H1 (cell line): ENCODE data around the gene PPP1R14C. TPM values are rescaled to one million over a fixed set of nuclear protein-coding genes. Genes with fewer than 3 reads are reported as not detected.

Experiments
- CTCF ChIA-PET: fragments of 300-600 bp; sonication (Branson Sonifier 250); formaldehyde crosslinking; loops from one replicate; lab custom pipeline; 2021; ENCODE audit not compliant: partially characterized antibody; lab: Charles Lee
- POLR2A ChIA-PET: fragments of 300-600 bp; sonication (Branson Sonifier 250); formaldehyde crosslinking; loops from one replicate; lab custom pipeline; 2021; ENCODE audit warnings: inconsistent platforms; ENCODE audit not compliant: partially characterized antibody; lab: Charles Lee
- DNase-seq, 2 experiments: peaks; one replicate each; pipeline versions ENCODE4 v3.0.0 to v3.0.0-alpha.2; 2010 to 2022; ENCODE audit warnings: low spot score in 2 of 2, low read depth in 1 of 2, mixed read lengths in 1 of 2
- FAIRE-seq: peaks from 2 replicates; lab custom pipeline; 2011; peaks lifted over from hg19 to GRCh38; lab: Jason Lieb, UNC
- H2AFZ ChIP-seq: 2 replicates; pipeline ENCODE4 v1.8.1; 2012; ENCODE audit warnings: low read length, inconsistent platforms
- H2AK5ac ChIP-seq: 2 replicates; pipeline ENCODE4 v1.6.1; 2013; ENCODE audit warnings: low read depth, low read length
- H2BK120ac ChIP-seq: replicated peaks from 2 replicates; pipeline ENCODE3; 2013; ENCODE audit warnings: low read depth, low read length, inconsistent platforms
- H2BK12ac ChIP-seq: 2 replicates; pipeline ENCODE4 v1.6.1; 2013; ENCODE audit warnings: low read depth, low read length
- H2BK15ac ChIP-seq: 2 replicates; pipeline ENCODE4 v1.6.1; 2013; ENCODE audit warnings: low read length
- H2BK20ac ChIP-seq: 2 replicates; pipeline ENCODE4 v1.6.1; 2013; ENCODE audit warnings: low read length
- H2BK5ac ChIP-seq: 2 replicates; pipeline ENCODE4 v1.6.1; 2013; ENCODE audit warnings: low read depth, low read length
- H3K14ac ChIP-seq: 2 replicates; pipeline ENCODE4 v1.6.1; 2013; ENCODE audit warnings: inconsistent platforms; ENCODE audit not compliant: insufficient read length
- H3K18ac ChIP-seq: 2 replicates; pipeline ENCODE4 v1.6.1; 2013; ENCODE audit warnings: low read length; ENCODE audit errors: extremely low read depth
- H3K23ac ChIP-seq: 2 replicates; pipeline ENCODE4 v1.6.1; 2013; ENCODE audit warnings: inconsistent platforms; ENCODE audit not compliant: insufficient read length
- H3K23me2 ChIP-seq: 2 replicates; pipeline ENCODE4 v1.6.1; 2013; ENCODE audit warnings: low read depth, low read length
- H3K27ac ChIP-seq: 2 replicates; pipeline ENCODE4 v1.6.1; 2011; ENCODE audit warnings: low read depth, low read length, inconsistent platforms
- H3K27me3 ChIP-seq, 4 experiments: replicated peaks in 1 of 4; 1 replicate in 1 of 4; 2 replicates in 3 of 4; pipeline versions ENCODE4 v1.6.1 to v1.8.1; 2011 to 2013; ENCODE audit warnings: low read length in 3 of 4, mild to moderate bottlenecking in 3 of 4, inconsistent platforms in 2 of 4, mixed read lengths in 2 of 4, moderate library complexity in 1 of 4; ENCODE audit not compliant: control insufficient read depth in 3 of 4, insufficient read depth in 3 of 4; ENCODE audit errors: extremely low read depth in 1 of 4
- H3K36me3 ChIP-seq, 4 experiments: 2 replicates each; pipeline versions ENCODE4 v1.6.1 to v1.8.1; 2011 to 2013; ENCODE audit warnings: mild to moderate bottlenecking in 4 of 4, low read length in 3 of 4, moderate library complexity in 2 of 4, control low read depth in 1 of 4, inconsistent platforms in 1 of 4; ENCODE audit not compliant: insufficient read depth in 4 of 4, control insufficient read depth in 2 of 4
- H3K4ac ChIP-seq: replicated peaks from 2 replicates; pipeline ENCODE3; 2013; ENCODE audit warnings: low read length, low read depth, mixed read lengths, inconsistent platforms; ENCODE audit not compliant: insufficient read length
- H3K4me1 ChIP-seq, 4 experiments: replicated peaks in 1 of 4; 1 replicate in 1 of 4; 2 replicates in 3 of 4; pipeline versions ENCODE4 v1.6.1 to v1.8.1; 2011 to 2013; ENCODE audit warnings: low read length in 3 of 4, inconsistent platforms in 2 of 4, mixed read lengths in 1 of 4; ENCODE audit not compliant: insufficient read depth in 4 of 4, control insufficient read depth in 3 of 4
- H3K4me2 ChIP-seq, 2 experiments: 2 replicates each; pipeline versions ENCODE4 v1.6.1 to v1.8.1; 2011 to 2013; ENCODE audit warnings: low read depth in 2 of 2, low read length in 2 of 2, control low read depth in 1 of 2, inconsistent platforms in 1 of 2, mild to moderate bottlenecking in 1 of 2; ENCODE audit not compliant: insufficient read depth in 1 of 2
- H3K4me3 ChIP-seq, 4 experiments: fragments of 200-600, 300-600 bp in 1 of 4; sonication (generic), shearing (Covaris generic), sonication (Bioruptor Twin) in 1 of 4; 2 replicates each; pipeline versions ENCODE4 v1.5.1 to v1.8.1; 2011 to 2016; ENCODE audit warnings: low read length in 4 of 4, low read depth in 3 of 4, control low read depth in 2 of 4, inconsistent platforms in 2 of 4, mild to moderate bottlenecking in 2 of 4, mixed read lengths in 1 of 4, moderate library complexity in 1 of 4; ENCODE audit not compliant: insufficient read depth in 2 of 4; ENCODE audit errors: extremely low read depth in 1 of 4
- H3K56ac ChIP-seq: replicated peaks from 2 replicates; pipeline ENCODE3; 2013; ENCODE audit warnings: low read depth, mild to moderate bottlenecking, mixed read lengths, low read length, inconsistent platforms; ENCODE audit not compliant: insufficient read length
- H3K79me1 ChIP-seq: 2 replicates; pipeline ENCODE4 v1.6.1; 2013; ENCODE audit warnings: low read depth, low read length, control low read depth
- H3K79me2 ChIP-seq, 2 experiments: 2 replicates each; pipeline versions ENCODE4 v1.6.1 to v1.8.1; 2012 to 2013; ENCODE audit warnings: low read length in 2 of 2, mild to moderate bottlenecking in 2 of 2, inconsistent platforms in 1 of 2; ENCODE audit not compliant: insufficient read depth in 2 of 2, control insufficient read depth in 1 of 2
- H3K9ac ChIP-seq, 4 experiments: replicated peaks in 1 of 4; 1 replicate in 1 of 4; 2 replicates in 3 of 4; pipeline versions ENCODE4 v1.6.1 to v1.8.1; 2011 to 2013; ENCODE audit warnings: low read depth in 3 of 4, low read length in 3 of 4, control low read depth in 2 of 4, mild to moderate bottlenecking in 2 of 4, moderate library complexity in 2 of 4, inconsistent platforms in 1 of 4; ENCODE audit errors: extremely low read depth in 1 of 4
- H3K9me3 ChIP-seq, 2 experiments: 2 replicates each; pipeline versions ENCODE4 v1.6.1 to v1.8.1; 2012 to 2013; ENCODE audit warnings: mild to moderate bottlenecking in 2 of 2, moderate library complexity in 2 of 2, control low read depth in 1 of 2, inconsistent platforms in 1 of 2, low read depth in 1 of 2, low read length in 1 of 2, mixed read lengths in 1 of 2; ENCODE audit not compliant: insufficient read depth in 2 of 2
- H4K20me1 ChIP-seq, 2 experiments: replicated peaks in 1 of 2; 2 replicates each; pipeline versions ENCODE3 to v1.8.1; 2011 to 2013; ENCODE audit warnings: inconsistent platforms in 2 of 2, low read length in 2 of 2, mild to moderate bottlenecking in 1 of 2; ENCODE audit not compliant: insufficient read depth in 2 of 2, control insufficient read depth in 1 of 2
- H4K5ac ChIP-seq: 2 replicates; pipeline ENCODE4 v1.6.1; 2013; ENCODE audit warnings: low read length, low read depth, mixed read lengths, inconsistent platforms; ENCODE audit not compliant: insufficient read length
- H4K8ac ChIP-seq: 2 replicates; pipeline ENCODE4 v1.8.0; 2013; ENCODE audit warnings: mild to moderate bottlenecking, moderate library complexity, low read length, inconsistent platforms; ENCODE audit not compliant: insufficient read depth; ENCODE audit errors: extremely low read depth
- H4K91ac ChIP-seq: replicated peaks from 2 replicates; pipeline ENCODE3; 2013; ENCODE audit warnings: low read length, mixed read lengths, inconsistent platforms; ENCODE audit not compliant: insufficient read length
- CBX5 ChIP-seq: fragments of 300-800, 300-1000 bp; sonication (generic); IDR thresholded peaks from 2 replicates; pipeline ENCODE4 v1.7.1; 2016; ENCODE audit warnings: antibody characterized with exemption, low read length, low read depth
- CHD1 ChIP-seq: IDR thresholded peaks from 2 replicates; pipeline ENCODE4 v1.6.1; 2012; ENCODE audit warnings: low read depth, low read length, improper control_type of control experiment
- MAFK ChIP-seq: IDR thresholded peaks from 2 replicates; pipeline ENCODE4 v1.6.1; 2012; ENCODE audit warnings: low read depth, mild to moderate bottlenecking, improper control_type of control experiment, low read length
- SAP30 ChIP-seq: fragments of 300-600 bp; sonication (generic); IDR thresholded peaks from 2 replicates; pipeline ENCODE4 v1.7.1; 2012; ENCODE audit warnings: low read length, moderate library complexity, mild to moderate bottlenecking, inconsistent platforms; ENCODE audit not compliant: insufficient read depth, insufficient replicate concordance
- SIX5 ChIP-seq: IDR thresholded peaks from 2 replicates; pipeline ENCODE4 v1.6.1; 2011; ENCODE audit warnings: mild to moderate bottlenecking, low read depth, low read length
- SRF ChIP-seq: IDR thresholded peaks from 2 replicates; pipeline ENCODE4 v1.6.1; 2011; ENCODE audit warnings: mild to moderate bottlenecking, low read depth, low read length, moderate library complexity
- WGBS, 2 experiments: shearing (Covaris generic) in 1 of 2; methylation state at CpG; one replicate each; pipeline versions ENCODE4 v1.1.6 to v1.1.7; 2013 to 2015; ENCODE audit warnings: low lambda C conversion rate in 2 of 2, mixed read lengths in 2 of 2, inconsistent platforms in 1 of 2, low coverage in 1 of 2, missing lambda C conversion rate in 1 of 2; ENCODE audit not compliant: insufficient replicate concordance in 2 of 2, insufficient coverage in 1 of 2, insufficient read length in 1 of 2; ENCODE audit errors: extremely low coverage in 1 of 2, missing lambda C conversion rate in 1 of 2; 5-methylcytosine and 5-hydroxymethylcytosine counted together
- polyA plus RNA-seq, 7 experiments: library from polyadenylated mRNA; depleted of rRNA in 3 of 7; stranded (reverse) in 5 of 7; unstranded in 2 of 7; fragments of >200 nt in 5 of 7; fragments of 200-250 nt in 2 of 7; gene quantifications; 1 replicate in 5 of 7; 2 replicates in 1 of 7; 4 replicates in 1 of 7; pipeline versions ENCODE4 v1.2.1 to v1.2.3, GENCODE V29; 2011 to 2013; ENCODE audit warnings: missing spikeins in 2 of 7, mixed read lengths in 2 of 7
- total RNA-seq: library from RNA; stranded (reverse); fragmentation: NEBNext Ultra II Directional; extraction: Animal tissue kit (Norgen Biotek cat#: 25700); gene quantifications from 2 replicates; pipeline ENCODE4 v1.2.1, GENCODE V29; 2021
- TF ChIP-seq, protein P1 (sequence below): IDR thresholded peaks from 2 replicates; pipeline ENCODE4 v1.6.1; 2012; ENCODE audit warnings: inconsistent platforms

PPP1R14C gene
- total and polyA plus RNA-seq, 2 of the 8 experiments (the other 6 are each of a cell fraction or from before 2014, with no cell fraction given) = 0.30 to 0.61 TPM

DNA sequence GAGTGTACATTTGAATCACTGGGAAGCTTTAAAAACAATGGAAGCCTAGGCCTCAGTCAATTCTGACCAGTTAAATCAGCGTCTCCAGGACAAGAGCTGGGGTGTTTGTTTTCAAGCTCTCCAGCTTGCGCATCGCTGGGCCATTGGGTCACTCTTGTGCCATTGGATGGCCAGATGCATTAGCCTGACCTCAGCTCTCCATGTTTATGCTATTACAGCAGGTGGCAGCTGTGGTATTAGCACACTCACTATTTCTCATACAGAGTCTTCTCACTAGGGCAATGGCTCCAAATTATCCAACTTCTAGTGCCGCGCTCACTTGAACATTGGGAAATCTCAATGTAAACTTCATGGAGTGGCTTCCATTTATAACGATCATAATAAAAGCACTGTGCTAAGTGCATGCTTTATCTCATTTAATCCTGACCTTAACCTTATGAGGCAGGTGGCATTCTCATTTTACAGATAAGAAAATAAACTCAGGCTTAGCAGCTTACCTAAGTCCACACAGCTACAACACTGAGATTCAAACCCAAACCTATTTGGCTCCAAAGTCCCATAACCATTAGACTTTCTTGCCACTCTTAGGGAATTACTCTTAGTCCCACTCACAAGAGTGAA lies 108.8 kb downstream of the PPP1R14C start:
- no peak overlapping the region for H2AK5ac ChIP-seq
- ChIA-PET POLR2A (no interaction called here), CTCF (interaction anchor here (0.6 to 1.4 kb wide), 5 partner anchors 9 to 180 kb away, joined by 3 to 4 read pairs (median 3); no protein-coding TSS in a partner anchor)
- H3K27me3 ChIP-seq = no peaks in the 10 kb centered on the region; a peak in 1 of 7 replicates
- H3K79me1 ChIP-seq = no peaks in the 10 kb centered on the region
- no peak overlapping the region for H4K5ac ChIP-seq
- no peak overlapping the region for H4K91ac ChIP-seq
- H2BK12ac ChIP-seq = no peak overlapping the region
- 0 out of 7 replicates have a peak, but pooled peaks cover 0 to 3% (median 0%) of the 10 kb centered on the region in 4 experiments for H3K4me1 ChIP-seq
- no peak overlapping the region for H3K27ac ChIP-seq
- no peak overlapping the region for H3K4ac ChIP-seq
- no peak overlapping the region for H4K8ac ChIP-seq
- no peak overlapping the region for H3K9ac ChIP-seq
- H2BK5ac ChIP-seq = no peak overlapping the region
- no peak for DNase-seq
- no peaks in the 10 kb centered on the region for H3K36me3 ChIP-seq
- no peak overlapping the region for H2AFZ ChIP-seq
- no peak for FAIRE-seq
- no peak overlapping the region for H3K4me3 ChIP-seq
- H3K18ac ChIP-seq = no peak overlapping the region
- H3K23ac ChIP-seq = no peak overlapping the region
- no peak overlapping the region for H3K14ac ChIP-seq
- no peak overlapping the region for H2BK120ac ChIP-seq
- H3K4me2 ChIP-seq = no peak overlapping the region
- no peaks in the 10 kb centered on the region for H3K23me2 ChIP-seq
- peaks cover 8 to 9% of the 10 kb centered on the region in 2 experiments; a peak in 2 of 4 replicates for H3K9me3 ChIP-seq
- WGBS, 2 experiments = 97% methylated on average over 6 of the region's 6 CpGs; no CpG with 5 or more reads in 1 of the 2 experiments
- no peak for TF ChIP-seq CHD1
- TF ChIP-seq MAFK = no peak
- TF ChIP-seq, protein P1, sequence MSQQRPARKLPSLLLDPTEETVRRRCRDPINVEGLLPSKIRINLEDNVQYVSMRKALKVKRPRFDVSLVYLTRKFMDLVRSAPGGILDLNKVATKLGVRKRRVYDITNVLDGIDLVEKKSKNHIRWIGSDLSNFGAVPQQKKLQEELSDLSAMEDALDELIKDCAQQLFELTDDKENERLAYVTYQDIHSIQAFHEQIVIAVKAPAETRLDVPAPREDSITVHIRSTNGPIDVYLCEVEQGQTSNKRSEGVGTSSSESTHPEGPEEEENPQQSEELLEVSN = no peak
- TF ChIP-seq SIX5 = no peak
- no peak for TF ChIP-seq CBX5
- TF ChIP-seq SRF = no peak
- TF ChIP-seq SAP30 = no peak
- H2BK20ac ChIP-seq = no peak overlapping the region
- H3K79me2 ChIP-seq = no peaks in the 10 kb centered on the region
- no peak overlapping the region for H3K56ac ChIP-seq
- no peak overlapping the region for H2BK15ac ChIP-seq
- no peaks in the 10 kb centered on the region for H4K20me1 ChIP-seq
